HepG2 (cell line): ENCODE results near the gene SNN. TPM values are rescaled to one million over a fixed set of nuclear protein-coding genes. Genes with fewer than 3 reads are reported as not detected.

ENCODE experiments used
- ATM ChIP-seq: fragments of 450-650 bp; IDR thresholded peaks from 2 replicates; pipeline ENCODE4 v1.7.1; 2017; ENCODE audit warnings: mild to moderate bottlenecking, borderline replicate concordance
- HES4 ChIP-seq: sonication (generic); formaldehyde crosslinking; IDR thresholded peaks from 2 replicates; pipeline ENCODE4 v1.9.0; 2021; ENCODE audit warnings: mild to moderate bottlenecking, missing genetic modification reagents, borderline replicate concordance
- HHEX ChIP-seq: IDR thresholded peaks from 2 replicates; pipeline ENCODE4 v1.6.1; 2016; ENCODE audit warnings: control low read depth
- HOXA3 ChIP-seq: sonication (generic); formaldehyde crosslinking; IDR thresholded peaks from 2 replicates; pipeline ENCODE4 v1.5.0; 2020; ENCODE audit warnings: missing genetic modification reagents
- KDM4B ChIP-seq: sonication (generic); formaldehyde crosslinking; IDR thresholded peaks from 2 replicates; pipeline ENCODE4 v1.4.0; 2020; ENCODE audit warnings: missing genetic modification reagents
- LCORL ChIP-seq, 2 experiments: fragments of 450-650 bp in 1 of 2; sonication (generic) in 1 of 2; formaldehyde crosslinking in 1 of 2; IDR thresholded peaks; 2 replicates each; pipeline versions ENCODE4 v1.5.0 to v1.6.1; 2017 to 2020; ENCODE audit warnings: antibody characterized with exemption in 1 of 2, missing genetic modification reagents in 1 of 2
- MXI1 ChIP-seq: IDR thresholded peaks from 3 replicates; pipeline ENCODE4 v1.6.1; 2012; ENCODE audit warnings: low read depth, low read length, inconsistent platforms, borderline replicate concordance
- PCBP1 ChIP-seq: fragments of 200-400 bp; formaldehyde crosslinking; IDR thresholded peaks from 2 replicates; pipeline ENCODE4 v1.6.1; 2017; ENCODE audit warnings: mild to moderate bottlenecking, low read depth, low read length, borderline replicate concordance
- RCOR2 ChIP-seq: IDR thresholded peaks from 2 replicates; pipeline ENCODE4 v1.6.1; 2016; ENCODE audit warnings: missing biosample characterization, missing genetic modification reagents
- SMAD1 ChIP-seq: sonication (generic); formaldehyde crosslinking; IDR thresholded peaks from 2 replicates; pipeline ENCODE4 v1.4.0; 2020; ENCODE audit warnings: missing genetic modification reagents, low read depth, mild to moderate bottlenecking, borderline replicate concordance
- TCF7 ChIP-seq: sonication (generic); IDR thresholded peaks from 2 replicates; pipeline ENCODE4 v1.6.1; 2016; ENCODE audit warnings: antibody characterized with exemption, low read depth
- U2AF1 ChIP-seq: fragments of 200-400 bp; formaldehyde crosslinking; optimal IDR thresholded peaks from 2 replicates; pipeline ENCODE3; 2017; ENCODE audit warnings: mild to moderate bottlenecking, low read depth, low read length
- UBTF ChIP-seq: sonication (generic); formaldehyde crosslinking; IDR thresholded peaks from 2 replicates; pipeline ENCODE4 v1.4.0; 2020; ENCODE audit warnings: mild to moderate bottlenecking, missing genetic modification reagents
- ZBTB4 ChIP-seq: sonication (generic); formaldehyde crosslinking; IDR thresholded peaks from 2 replicates; pipeline ENCODE4 v1.4.0; 2020; ENCODE audit warnings: missing genetic modification reagents, mild to moderate bottlenecking, borderline replicate concordance
- ZMYM2 ChIP-seq: sonication (generic); formaldehyde crosslinking; IDR thresholded peaks from 2 replicates; pipeline ENCODE4 v1.8.0; 2022; ENCODE audit warnings: mild to moderate bottlenecking, missing genetic modification reagents
- ZMYM3 ChIP-seq: sonication (generic); formaldehyde crosslinking; IDR thresholded peaks from 2 replicates; pipeline ENCODE4 v1.5.1; 2020; ENCODE audit warnings: mild to moderate bottlenecking, missing genetic modification reagents
- ZNF350 ChIP-seq: sonication (generic); formaldehyde crosslinking; IDR thresholded peaks from 2 replicates; pipeline ENCODE4 v1.4.0; 2020; ENCODE audit warnings: mild to moderate bottlenecking, low read depth, missing genetic modification reagents, borderline replicate concordance
- ZNF430 ChIP-seq: sonication (generic); formaldehyde crosslinking; IDR thresholded peaks from 2 replicates; pipeline ENCODE4 v1.9.0; 2021; ENCODE audit warnings: mild to moderate bottlenecking, missing genetic modification reagents
- polyA plus RNA-seq, 8 experiments: library from polyadenylated mRNA; depleted of rRNA in 3 of 8; stranded (reverse) in 7 of 8; unstranded in 1 of 8; fragments of >200 nt; fragmentation: Illumina TruSeq in 4 of 8; extraction: Trizol in 4 of 8; gene quantifications; 2 replicates each; pipeline versions ENCODE4 v1.2.1 to v1.2.3, GENCODE V29; 2011 to 2016; ENCODE audit warnings: low read depth in 4 of 8, missing spikeins in 1 of 8, mixed read lengths in 1 of 8; ENCODE audit not compliant: insufficient read depth in 1 of 8
- total RNA-seq, 5 experiments: library from RNA; depleted of rRNA; stranded (reverse); fragments of >200 nt; fragmentation: Illumina TruSeq; extraction: Trizol; gene quantifications; 2 replicates each; pipeline ENCODE4 v1.2.3, GENCODE V29; 2016; ENCODE audit warnings: low read depth in 1 of 5
- TF ChIP-seq, protein P1 (sequence below): sonication (generic); formaldehyde crosslinking; IDR thresholded peaks from 2 replicates; pipeline ENCODE4 v1.5.1; 2020; ENCODE audit warnings: mild to moderate bottlenecking, missing genetic modification reagents, moderate library complexity

Gene SNN
- total and polyA plus RNA-seq, 2 of the 13 experiments (the other 11 are each of a cell fraction or from before 2014, with no cell fraction given), result 5.2 to 8.4 TPM

DNA sequence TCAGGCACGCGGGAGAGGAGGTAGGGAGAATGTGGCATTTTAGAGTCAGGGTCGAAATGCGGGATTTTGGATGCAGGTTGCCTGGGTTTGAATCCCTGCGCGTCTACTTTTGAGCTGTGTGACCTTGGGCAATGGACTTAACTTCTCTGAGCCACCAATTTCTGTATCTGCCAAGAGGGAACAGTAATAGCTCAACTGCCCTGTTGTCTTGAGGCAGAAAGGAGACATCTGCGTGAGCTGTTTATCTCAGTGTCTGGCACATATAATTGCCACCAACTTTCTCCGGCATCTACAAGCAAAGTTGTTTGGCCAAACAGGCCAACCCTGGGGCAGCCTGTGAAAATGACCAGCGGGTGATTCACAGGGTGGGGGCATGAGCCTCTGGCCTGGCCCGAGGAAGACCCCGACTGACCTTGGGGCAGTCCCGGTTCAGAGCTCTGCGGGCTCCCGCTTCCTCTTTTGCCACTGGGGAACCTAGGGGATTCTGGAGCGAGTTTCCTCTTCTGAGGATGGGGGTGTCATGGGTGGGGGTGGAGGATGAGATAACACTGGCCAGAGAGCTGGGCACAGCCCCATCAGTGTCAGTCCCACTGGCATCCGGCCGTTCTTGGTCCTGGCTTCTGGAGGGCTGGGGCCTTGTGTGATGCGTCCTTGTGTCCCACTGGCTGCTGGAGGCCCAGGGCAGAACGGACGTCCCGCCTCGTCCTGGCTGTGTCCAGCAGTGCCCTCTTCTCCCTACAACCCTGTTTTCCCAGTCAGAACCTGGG is 1.3 kb downstream of the SNN start (continued):
- TF ChIP-seq, protein P1, sequence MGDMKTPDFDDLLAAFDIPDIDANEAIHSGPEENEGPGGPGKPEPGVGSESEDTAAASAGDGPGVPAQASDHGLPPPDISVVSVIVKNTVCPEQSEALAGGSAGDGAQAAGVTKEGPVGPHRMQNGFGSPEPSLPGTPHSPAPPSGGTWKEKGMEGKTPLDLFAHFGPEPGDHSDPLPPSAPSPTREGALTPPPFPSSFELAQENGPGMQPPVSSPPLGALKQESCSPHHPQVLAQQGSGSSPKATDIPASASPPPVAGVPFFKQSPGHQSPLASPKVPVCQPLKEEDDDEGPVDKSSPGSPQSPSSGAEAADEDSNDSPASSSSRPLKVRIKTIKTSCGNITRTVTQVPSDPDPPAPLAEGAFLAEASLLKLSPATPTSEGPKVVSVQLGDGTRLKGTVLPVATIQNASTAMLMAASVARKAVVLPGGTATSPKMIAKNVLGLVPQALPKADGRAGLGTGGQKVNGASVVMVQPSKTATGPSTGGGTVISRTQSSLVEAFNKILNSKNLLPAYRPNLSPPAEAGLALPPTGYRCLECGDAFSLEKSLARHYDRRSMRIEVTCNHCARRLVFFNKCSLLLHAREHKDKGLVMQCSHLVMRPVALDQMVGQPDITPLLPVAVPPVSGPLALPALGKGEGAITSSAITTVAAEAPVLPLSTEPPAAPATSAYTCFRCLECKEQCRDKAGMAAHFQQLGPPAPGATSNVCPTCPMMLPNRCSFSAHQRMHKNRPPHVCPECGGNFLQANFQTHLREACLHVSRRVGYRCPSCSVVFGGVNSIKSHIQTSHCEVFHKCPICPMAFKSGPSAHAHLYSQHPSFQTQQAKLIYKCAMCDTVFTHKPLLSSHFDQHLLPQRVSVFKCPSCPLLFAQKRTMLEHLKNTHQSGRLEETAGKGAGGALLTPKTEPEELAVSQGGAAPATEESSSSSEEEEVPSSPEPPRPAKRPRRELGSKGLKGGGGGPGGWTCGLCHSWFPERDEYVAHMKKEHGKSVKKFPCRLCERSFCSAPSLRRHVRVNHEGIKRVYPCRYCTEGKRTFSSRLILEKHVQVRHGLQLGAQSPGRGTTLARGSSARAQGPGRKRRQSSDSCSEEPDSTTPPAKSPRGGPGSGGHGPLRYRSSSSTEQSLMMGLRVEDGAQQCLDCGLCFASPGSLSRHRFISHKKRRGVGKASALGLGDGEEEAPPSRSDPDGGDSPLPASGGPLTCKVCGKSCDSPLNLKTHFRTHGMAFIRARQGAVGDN, result peak; percentile 24; the same call in 1 of the 2 replicates
- TF ChIP-seq HES4 (CRISPR knock-in tag), result 0 out of 2 replicates have a peak, but pooled peaks have one; percentile 8
- TF ChIP-seq MXI1, result no peak
- peak; percentile 66; the same call in 1 of the 2 replicates for TF ChIP-seq ZBTB4 (CRISPR knock-in tag)
- peak; percentile 53; the same call in 1 of the 2 replicates for TF ChIP-seq UBTF (CRISPR knock-in tag)
- TF ChIP-seq ZNF430 (CRISPR knock-in tag), result no peak
- peak; percentile 6 for TF ChIP-seq U2AF1
- TF ChIP-seq ATM, result no peak
- TF ChIP-seq RCOR2 (CRISPR knock-in tag), result 0 out of 2 replicates have a peak, but pooled peaks have one; percentile 19
- TF ChIP-seq ZMYM3 (CRISPR knock-in tag), result peak; percentile 92
- 0 out of 2 replicates have a peak, but pooled peaks have one; percentile 39 for TF ChIP-seq ZMYM2 (CRISPR knock-in tag)
- TF ChIP-seq LCORL (IDR thresholded peaks at IDR 0.05), result no peak
- 0 out of 2 replicates have a peak, but pooled peaks have one; percentile 5 for TF ChIP-seq LCORL (CRISPR knock-in tag; IDR thresholded peaks at IDR 0.05)
- TF ChIP-seq KDM4B (CRISPR knock-in tag), result no peak
- no peak for TF ChIP-seq HHEX
- TF ChIP-seq PCBP1, result 0 out of 2 replicates have a peak, but pooled peaks have one; percentile 34
- TF ChIP-seq ZNF350 (CRISPR knock-in tag), result 0 out of 2 replicates have a peak, but pooled peaks have one; percentile 17
- TF ChIP-seq HOXA3, result no peak; the same call in 1 of the 2 replicates
- no peak for TF ChIP-seq TCF7
- TF ChIP-seq SMAD1, result 0 out of 2 replicates have a peak, but pooled peaks have one; percentile 34
